HUDEP-2 (cell line): Measurements from ENCODE around the gene MGAT5.

Experiments
- DNase-seq, 76 experiments: peaks; one replicate each; lab custom pipeline; 2025; ENCODE audit not compliant: unreplicated experiment in 76 of 76; lab: John Stamatoyannopoulos, UW

MGAT5 gene

DNA sequence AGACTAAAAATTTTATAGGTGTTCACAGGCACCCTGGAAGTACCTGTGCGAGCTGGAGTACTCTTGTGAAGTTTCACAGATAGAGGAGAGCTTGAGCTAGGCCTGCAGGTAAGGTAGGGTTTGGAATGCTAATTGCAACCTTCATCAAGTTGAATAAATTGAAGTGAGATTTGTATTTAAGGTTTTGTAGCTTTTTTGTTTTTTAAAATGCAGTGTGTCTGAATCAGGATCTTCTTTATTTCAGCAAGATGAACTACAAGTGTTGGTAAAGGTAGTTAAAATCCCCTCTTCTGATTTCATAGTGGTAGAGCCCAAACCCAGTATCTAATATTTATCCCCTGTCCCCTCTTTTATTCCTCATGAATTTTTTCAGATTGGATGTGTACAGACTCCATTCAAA, 45.5 kb downstream of the MGAT5 start:
- no peak for DNase-seq

DNA sequence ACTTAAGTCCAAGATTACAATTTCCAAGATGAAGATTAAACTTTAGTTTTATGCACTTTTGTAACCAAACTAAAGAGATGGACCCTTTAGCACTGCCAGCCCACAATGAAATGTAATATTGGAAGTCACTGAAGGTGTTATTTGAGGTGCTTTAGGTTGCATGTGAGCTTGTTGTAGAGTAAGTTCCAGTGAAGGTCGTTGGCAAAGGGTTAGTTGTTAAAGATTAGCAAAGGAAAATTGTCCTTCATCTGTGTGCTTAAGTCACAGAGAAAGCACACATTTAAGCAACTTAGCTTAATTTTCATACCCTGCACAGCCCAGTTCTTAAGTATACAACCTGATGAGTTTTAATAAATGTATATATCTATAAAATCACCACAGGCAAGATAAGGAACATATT, 46.7 kb downstream of the MGAT5 start:
- DNase-seq = no peak

DNA sequence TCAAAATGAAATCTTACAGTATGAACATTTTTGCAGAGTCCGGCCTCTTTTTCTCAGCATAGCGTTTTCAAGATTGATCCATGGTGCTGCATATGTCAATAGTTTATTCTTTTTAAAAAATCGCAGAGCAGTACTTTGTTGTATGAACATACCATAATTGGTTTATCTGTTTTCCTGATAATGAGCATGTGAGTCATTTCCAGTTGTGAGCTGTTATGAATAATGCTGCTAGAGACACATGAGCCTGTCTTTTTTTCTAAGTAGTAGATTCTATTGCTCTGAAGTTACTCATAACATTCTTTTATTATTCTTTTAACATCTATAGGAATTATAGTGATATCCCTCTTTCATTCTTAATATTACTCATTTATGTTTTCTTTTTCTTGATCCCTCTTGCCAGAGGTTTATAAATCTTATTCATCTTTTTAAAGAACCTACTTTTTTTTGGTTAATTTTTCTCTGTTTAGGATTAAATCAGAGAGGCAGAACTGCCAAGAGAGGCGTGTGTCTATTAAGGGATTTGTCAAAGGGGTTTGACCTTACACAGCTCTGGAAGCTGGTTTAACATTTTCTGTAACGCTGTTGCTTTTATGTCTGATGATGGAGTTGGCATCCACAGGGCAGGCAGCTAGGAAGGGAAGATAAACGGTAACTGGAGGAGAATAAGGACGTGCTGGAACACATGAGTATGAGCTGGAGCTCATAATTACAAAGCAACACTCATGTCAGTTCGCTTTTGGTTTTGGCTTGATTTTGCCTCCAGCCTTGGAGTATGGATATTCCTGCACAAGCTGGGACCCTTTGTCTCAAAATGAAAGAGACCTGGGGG, 47.4 kb downstream of the MGAT5 start:
- DNase-seq = no peak

DNA sequence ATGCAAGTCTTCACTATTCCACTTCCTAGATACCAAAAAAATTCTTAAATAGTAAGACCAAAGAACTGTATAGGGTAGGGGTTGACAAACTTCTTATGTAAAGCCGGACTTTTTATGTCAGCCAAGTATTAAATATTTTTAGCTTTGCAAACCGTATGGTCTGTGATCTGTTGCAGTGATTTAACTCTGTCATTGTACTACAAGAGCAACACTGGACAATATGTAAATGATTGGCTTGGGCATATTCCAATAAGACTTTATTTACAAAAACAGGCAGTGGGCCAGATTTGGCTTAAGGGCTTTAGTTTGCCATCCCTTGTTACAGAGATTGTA, 48.0 kb downstream of the MGAT5 start:
- DNase-seq = no peak

DNA sequence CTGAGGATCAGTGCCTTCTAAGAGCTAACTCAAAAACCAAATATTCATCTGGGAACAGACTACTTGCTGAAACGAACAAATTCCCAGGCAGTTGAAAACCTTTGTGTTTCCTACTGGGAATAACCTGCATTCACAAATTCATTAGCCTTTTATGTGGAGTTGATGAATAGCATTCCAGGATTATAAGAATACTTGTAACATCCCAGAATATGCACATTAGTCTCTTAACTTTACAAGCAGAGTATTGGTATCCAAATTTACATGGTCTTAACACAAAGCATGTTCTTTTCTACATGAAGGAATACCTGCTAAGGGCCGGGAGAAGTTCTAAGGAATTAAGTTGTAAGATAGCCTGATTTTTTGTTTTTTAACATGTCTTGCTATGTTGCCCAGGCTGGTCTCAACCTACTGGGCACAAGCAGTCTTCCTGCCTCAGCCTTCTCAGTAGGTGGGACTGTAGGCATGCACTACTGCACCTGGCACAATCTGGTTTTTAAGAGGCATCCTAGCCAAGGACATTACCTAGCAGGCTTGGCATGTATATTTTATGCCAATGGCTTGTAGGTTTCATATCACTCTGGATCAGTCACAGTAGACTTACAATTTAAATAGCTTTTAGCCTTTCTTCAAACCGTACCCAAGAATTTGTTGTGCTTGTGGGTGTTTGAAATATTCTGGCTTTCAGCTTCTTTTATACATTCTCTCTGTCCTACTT, 50.7 kb downstream of the MGAT5 start:
- DNase-seq = no peak

DNA sequence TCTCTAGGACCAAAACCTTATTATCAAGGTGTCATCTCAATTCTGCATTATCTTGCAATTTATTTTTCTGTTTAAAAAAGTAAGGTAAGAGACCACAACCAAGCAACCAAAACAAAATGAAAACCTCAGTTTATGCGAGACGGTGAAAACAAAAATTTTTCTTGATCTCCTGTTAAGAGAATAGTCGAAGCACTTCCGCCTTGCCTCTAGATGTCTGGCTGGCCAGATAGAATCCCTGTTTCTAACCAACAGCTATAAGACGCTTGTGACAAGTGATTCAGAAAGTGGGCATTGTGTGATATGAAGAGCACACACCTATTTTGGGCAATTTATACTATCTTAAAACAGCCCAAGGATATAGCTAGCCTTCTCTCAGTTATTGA, 51.2 kb downstream of the MGAT5 start:
- DNase-seq = no peak

DNA sequence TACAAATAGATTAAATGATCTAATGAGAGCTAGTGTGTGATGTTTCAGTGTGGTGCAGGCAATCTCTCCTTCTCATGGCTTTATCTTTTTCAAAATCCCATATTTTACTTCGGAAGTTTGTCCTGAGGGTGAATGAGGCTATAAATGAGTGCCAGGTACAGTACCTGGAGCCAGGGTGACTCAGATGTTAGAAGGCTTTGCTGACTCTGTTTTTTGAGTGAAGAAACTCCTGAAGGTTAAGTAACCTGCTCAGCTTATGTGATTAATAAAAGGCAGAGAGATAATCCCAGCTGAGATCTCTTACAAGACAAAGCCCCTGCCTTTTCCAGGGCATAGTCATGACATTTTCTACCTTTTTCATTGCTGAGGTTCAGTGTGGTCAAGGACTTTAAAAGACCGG, 52.6 kb downstream of the MGAT5 start:
- no peak for DNase-seq

DNA sequence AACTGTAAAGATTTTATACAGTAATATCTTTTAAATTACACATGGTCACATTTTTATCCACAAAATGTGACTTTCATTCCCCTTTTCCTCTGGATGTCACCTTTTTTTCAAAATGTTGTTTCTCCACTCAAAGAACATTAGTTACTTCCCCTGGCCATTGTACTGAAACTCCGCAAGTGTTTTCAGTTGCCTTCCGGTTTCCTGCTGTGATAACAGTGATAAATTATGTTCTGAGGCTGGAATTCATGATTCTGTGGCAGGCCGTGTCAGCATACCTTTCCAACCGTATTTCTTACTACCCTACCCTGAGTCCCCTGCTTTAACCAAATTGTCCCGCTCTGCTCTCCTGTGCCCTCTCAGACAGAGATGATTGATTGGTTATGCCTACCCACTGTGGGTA, 53.5 kb downstream of the MGAT5 start:
- no peak for DNase-seq

DNA sequence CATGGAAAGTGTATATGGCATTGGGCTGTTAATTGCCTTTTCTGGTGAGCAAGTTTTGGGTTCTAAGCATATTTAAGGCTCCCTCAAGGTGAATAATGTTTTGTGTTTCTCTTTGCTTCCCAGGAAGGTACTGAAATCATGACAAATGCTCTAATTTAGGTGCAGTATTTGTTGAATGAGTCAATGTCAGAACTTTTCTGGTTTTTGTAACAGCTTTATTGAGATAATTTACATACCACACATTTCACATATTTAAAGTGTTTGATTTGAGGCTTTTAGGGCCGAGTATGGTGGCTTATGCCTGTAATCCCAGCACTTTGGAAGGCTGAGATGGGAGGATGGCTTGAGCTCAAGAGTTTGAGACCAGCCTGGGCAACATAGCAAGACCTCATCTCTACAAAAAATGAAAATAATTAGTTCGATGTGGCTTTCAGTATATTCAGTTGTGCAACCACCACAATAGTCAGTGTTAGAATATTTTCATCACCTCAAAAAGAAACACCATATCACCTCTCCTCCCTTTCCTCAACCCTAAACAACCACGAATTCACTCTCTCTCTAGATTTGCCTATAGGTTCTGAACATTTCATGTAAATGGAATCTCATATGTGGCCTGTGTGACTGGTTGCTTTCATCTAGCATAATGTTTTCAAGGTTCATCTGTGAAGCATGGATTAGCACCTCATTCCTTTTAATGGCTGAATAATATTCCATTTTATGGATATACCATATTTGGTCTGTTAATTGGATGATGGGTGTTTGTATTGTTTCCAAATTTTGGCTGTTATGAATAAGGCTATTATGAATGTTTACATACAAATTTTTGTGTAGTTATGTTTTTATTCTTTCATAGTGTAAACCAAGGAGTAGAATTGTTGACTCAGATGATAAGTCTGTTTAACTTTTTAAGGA, 54.9 kb downstream of the MGAT5 start:
- no peak for DNase-seq

DNA sequence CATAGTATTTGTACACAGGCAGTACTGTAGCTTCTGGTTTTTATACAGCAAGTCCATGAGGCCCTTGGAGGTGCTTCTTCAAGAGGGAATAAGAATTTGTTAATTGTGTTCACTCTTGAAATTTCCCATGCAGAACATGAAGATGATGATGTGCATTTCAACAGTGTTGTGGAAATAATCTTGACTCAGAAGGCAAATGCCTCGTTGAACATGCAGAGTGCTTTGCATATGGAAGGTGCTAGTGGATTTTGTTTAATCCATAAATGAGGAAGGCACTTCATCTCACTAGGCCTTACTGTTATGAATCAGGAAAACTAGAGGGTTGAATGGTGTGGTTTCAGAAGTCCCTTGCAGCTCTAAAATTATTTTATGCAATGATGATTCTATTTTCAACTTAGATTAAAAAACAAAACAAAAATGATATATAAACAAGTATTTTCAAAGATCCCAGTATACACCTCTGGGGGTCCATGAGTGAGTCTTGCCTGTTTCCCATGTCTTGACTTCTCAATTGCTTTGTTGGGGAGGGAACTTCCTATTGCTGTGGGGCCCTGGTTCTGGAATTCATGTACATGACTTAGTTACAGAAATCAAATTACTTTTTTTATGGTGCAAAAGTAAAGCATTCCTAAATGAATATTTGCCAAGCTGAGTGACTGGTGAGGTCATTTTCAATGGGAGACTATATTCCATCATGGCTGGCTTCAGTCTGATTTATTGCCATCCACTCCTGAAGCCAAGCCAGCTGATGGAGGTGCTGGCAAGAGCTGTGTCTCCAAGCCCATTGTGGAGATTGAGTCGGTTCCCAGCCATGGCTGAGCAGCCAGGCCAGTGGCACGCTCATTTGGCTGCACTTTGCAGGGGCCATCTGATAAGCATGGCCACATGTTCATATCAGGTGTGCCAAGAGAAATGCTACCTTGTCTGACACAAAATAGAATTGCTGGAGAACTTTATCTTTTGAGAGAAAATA, 56.5 kb downstream of the MGAT5 start:
- DNase-seq = no peak

DNA sequence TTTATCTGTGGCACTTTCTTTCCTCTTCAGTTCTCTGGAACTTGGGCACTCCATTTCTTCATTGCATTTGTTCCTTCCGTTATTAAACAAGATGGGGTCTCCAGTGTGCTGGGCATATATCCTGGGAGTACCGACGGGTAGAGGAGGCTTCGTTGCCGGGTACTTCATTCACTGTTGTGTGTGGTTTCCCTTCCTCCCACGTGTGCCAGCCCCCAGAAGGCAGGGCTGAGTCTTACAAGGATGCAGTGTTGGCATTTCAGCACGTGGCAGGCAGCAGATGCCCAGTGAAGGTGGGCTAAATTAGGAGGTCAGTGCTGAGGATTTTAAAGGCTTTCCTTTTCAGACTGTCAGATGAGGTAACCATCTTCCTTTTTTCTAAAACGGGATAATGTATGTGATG, 58.6 kb downstream of the MGAT5 start:
- DNase-seq = no peak

DNA sequence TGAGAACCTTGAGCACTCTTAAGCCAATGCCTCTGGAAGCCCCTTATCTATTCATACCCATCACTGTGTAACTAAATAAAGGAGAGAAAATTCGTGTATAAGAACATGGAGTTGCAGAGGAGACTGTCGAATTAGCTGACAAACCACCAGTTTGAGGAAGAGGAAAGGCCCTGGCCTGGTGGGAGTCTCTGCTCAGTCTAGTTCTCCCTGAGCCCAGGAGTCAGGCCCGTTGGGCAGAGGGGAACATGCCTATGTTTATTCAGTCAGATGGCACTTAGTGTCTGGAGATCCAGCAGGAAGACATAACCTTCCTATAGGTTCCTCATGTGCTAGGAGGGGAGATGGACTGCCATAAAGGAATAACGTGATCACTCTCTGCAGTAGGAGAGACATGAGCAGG, 60.3 kb downstream of the MGAT5 start:
- no peak for DNase-seq

DNA sequence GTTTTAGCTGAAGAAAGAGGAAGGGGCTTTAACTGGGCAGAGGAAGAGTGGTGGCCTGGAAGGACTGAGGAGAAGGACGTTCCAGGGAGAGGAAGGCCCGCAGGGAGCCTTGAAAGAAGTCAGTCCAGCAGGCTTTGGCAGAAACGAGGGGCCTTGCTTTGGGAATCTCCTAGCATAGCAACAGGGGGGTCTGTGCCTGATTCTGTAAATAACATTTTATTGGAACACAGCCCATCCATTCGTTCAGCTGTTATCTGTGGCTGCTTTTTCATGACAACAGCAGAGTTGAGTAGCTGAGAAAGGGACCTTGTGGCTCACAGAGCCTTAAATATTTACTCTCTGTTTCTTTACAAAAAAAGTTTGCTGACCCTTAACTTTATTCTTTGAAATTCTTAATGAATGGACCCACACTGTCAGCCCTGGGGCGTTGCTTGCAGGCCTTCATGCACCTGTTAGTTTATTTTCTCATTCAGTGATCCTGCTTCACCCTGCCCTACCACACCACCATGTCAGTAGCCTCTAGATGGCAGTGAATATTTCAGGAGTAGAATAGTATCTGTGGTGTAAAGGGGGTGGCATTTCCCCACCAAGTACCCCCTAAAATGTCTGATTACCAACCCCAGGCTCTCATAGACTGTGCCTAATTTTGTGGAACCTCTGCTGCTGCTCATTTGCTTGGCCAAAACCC, 61.0 kb downstream of the MGAT5 start:
- DNase-seq = no peak

DNA sequence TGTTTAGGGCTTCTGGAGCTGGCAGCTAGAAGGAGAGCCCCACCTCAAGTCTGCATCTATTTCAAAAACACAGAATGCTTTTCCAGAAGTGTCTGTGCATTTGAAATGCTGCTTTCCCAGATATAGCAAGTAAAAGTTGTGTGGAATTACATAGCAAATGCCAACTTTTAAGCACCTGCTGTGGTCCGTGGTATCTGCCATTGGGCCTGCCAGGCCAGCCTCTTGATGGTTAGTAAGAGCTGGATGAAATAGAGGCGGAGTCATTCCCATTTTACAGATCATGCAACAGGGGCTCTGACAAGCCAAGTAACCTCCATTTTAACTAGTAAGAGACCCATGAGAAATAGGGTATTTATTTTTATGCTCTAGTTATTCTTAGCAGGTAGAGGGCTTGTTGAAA, 61.6 kb downstream of the MGAT5 start:
- DNase-seq = no peak

DNA sequence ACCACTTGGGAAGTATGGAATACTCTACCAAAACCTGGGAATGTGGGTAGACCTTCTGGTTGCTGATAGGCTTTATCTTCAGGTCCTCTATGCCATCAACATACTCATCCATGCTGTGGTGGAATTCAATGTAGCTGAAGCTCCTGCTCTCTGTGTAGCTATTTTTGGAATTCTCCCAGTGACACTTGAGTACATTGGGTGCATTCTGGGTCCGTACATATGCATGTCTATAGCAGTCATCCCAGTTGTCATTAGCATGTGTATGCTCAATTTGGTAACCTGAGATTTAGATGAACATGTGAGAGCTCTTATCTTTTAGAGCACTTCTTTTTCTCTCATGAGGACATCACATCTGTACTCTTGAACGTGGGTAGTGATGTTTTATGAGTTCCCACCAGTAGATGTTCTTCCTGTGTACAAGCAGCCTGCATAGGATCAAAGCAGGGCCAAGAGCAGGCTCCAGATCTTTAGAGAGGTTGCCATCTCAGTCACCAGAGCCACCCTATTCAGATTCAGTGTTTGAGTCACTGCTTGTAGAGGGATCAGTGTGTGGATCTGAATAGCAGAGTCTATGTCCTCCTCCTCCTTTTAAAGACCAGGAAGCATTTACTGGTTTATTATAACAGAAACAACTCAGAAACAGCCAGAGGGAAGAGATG, 65.9 kb downstream of the MGAT5 start:
- DNase-seq = no peak

DNA sequence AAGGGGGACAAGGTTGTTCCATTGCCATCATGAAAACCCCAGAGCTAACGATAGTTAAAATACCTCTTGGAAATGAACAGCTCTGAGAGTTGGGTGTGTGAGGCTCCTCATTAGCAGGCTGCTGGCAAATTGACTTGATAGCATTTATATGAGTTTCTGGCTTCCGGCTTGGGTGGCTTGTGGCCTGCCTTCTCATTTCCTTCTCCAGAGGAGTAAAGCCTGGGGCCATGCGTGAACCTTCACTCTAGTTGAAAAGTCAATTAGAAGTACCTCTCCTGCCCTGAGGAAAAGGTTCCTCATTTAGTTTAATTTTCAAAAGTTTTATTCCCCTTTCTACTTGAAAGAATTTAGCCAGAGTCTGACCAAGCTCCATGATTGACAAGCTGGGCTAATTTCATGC, 67.1 kb downstream of the MGAT5 start:
- DNase-seq = no peak

DNA sequence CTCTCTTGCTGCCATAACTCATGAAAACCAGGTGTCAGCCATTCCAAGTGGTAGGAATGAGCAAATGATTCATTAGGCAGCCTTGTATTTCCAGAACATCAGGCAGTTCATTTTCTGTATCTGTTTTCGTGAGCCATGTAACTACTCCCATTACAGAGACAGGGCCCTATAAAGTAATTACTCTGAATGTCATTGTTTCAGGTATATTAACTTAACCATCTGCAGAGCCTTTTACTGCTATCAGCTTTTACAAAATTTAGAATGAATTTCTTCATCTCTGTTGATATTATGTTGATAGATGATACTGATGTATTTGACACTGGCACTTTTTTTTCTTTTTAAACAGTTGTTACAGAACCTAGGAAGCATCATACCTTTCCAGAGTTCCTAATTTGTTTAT, 69.9 kb downstream of the MGAT5 start:
- DNase-seq = peak in 1 of 76 experiments; percentile 1

DNA sequence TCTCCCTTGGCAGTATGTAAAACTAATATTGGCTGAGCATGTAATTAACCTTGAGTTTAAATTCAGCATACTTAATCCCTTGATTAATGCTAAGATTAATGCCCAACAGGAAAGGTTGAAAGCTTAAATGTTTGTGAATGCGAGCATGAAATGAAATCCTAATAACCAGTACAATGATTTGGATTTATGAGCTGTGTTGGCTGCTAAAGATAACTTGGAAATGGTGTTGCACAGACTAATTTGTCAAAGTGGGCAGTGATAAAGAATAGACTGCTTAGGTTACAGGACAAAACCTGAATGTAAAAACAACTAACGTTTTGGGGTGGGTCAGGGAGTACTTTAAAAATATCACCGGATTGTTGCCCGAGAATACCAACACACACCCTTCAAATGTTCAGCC, 70.6 kb downstream of the MGAT5 start:
- no peak for DNase-seq

DNA sequence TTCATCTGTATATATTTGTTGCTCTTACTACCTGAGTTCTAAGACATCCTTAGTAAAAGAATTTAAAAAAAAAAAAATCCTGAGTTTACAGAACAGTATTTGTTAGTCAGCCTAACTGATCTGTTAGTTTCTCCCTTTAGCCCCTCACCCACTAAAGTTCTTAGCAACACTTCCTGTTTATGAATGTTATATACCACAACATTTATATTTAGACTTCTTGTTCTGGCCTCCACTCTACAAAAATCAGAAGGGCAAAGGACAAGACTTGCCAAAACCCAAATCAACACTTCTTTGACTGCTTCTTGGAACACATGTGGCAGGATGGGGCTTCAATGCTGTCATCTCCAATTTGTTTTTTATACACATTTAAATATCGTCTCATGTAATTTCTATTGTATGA, 71.1 kb downstream of the MGAT5 start:
- DNase-seq = no peak
